Measurements from ENCODE around the gene AMPH. TPM values are rescaled to one million over a fixed set of nuclear protein-coding genes. Genes with fewer than 3 reads are reported as not detected.
A peak's percentile ranks its signal among the peaks of the same experiment; 100 is the strongest.

The AMPH gene
- total RNA-seq, 4 donors from 2014 or later, result 1.9 to 8.9 (median 4.6) TPM

- Histone ChIP-seq H3K27me3 (no peaks in the 10 kb centered on the region), H3K4me3 (replicated peaks in 1 of 3) (no peak overlapping the region), H3K36me3 (no peaks in the 10 kb centered on the region), H3K9me3 (no peaks in the 10 kb centered on the region), H3K4me1 (no peaks in the 10 kb centered on the region), H3K27ac (no peak overlapping the region)
- DNase-seq, result no peak
- TF ChIP-seq CTCF (IDR thresholded peaks at IDR 0.05) (no peak), POLR2A (IDR thresholded peaks at IDR 0.05) (no peak)
- 71 to 83% methylated on average over 5 of the region's 5 CpGs for WGBS, 2 donors
- intact Hi-C loops (cut with DNase I), result no loop called here
Observed at GRCh38 chr7:38669965-38670520, 38.9 kb upstream of the AMPH start.

- H3K9me3 ChIP-seq, result no peaks in the 10 kb centered on the region
- TF ChIP-seq CTCF (IDR thresholded peaks at IDR 0.05) (no peak), POLR2A (IDR thresholded peaks at IDR 0.05) (no peak)
Observed at GRCh38 chr7:38664972-38665371, 33.8 kb upstream of the AMPH start.

GRCh38 chr7:38660427-38661099 lies 29.4 kb upstream of the AMPH start:
- WGBS, 2 donors, result 38 to 40% methylated on average over 6 of the region's 6 CpGs

More at GRCh38 chr7:38664972-38665371, 33.8 kb upstream of the AMPH start:
- no peak for DNase-seq
- no peaks in the 10 kb centered on the region for H3K27me3 ChIP-seq
- H3K27ac ChIP-seq, result no peak overlapping the region
- H3K36me3 ChIP-seq, result no peaks in the 10 kb centered on the region
- WGBS, 2 donors, result 93 to 96% methylated on average over 7 of the region's 7 CpGs
- no peaks in the 10 kb centered on the region for H3K4me1 ChIP-seq
- intact Hi-C loops (cut with DNase I), result no loop called here
- no peak overlapping the region for H3K4me3 ChIP-seq (replicated peaks in 1 of 3)

GRCh38 chr7:38659931-38660330 lies 28.8 kb upstream of the AMPH start:
- intact Hi-C loops (cut with DNase I), result no loop called here
- no peak for DNase-seq
- H3K27ac ChIP-seq, result no peak overlapping the region
- no peaks in the 10 kb centered on the region for H3K4me1 ChIP-seq
- H3K36me3 ChIP-seq, result no peaks in the 10 kb centered on the region
- no peak overlapping the region for H3K4me3 ChIP-seq (replicated peaks in 1 of 3)
- H3K27me3 ChIP-seq, result no peaks in the 10 kb centered on the region
- 90 to 96% methylated on average over 2 to 6 of the region's 6 CpGs for WGBS, 2 donors
- no peaks in the 10 kb centered on the region for H3K9me3 ChIP-seq
- TF ChIP-seq POLR2A (IDR thresholded peaks at IDR 0.05) (no peak), CTCF (IDR thresholded peaks at IDR 0.05) (no peak)

More at GRCh38 chr7:38660427-38661099, 29.4 kb upstream of the AMPH start:
- TF ChIP-seq CTCF (IDR thresholded peaks at IDR 0.05), result peak in 1 of 6 experiments; percentile 29
- TF ChIP-seq POLR2A (IDR thresholded peaks at IDR 0.05), result no peak
- DNase-seq, result no peak
- no peaks in the 10 kb centered on the region for H3K4me1 ChIP-seq
- H3K4me3 ChIP-seq (replicated peaks in 1 of 3), result no peak overlapping the region
- intact Hi-C loops (cut with DNase I), result no loop called here
- H3K27ac ChIP-seq, result no peak overlapping the region
- H3K9me3 ChIP-seq, result no peaks in the 10 kb centered on the region
- no peaks in the 10 kb centered on the region for H3K36me3 ChIP-seq
- H3K27me3 ChIP-seq, result no peaks in the 10 kb centered on the region

GRCh38 chr7:38658921-38659320 lies 27.7 kb upstream of the AMPH start:
- DNase-seq, result no peak
- Histone ChIP-seq H3K9me3 (no peaks in the 10 kb centered on the region), H3K27ac (no peak overlapping the region), H3K36me3 (no peaks in the 10 kb centered on the region), H3K4me1 (no peaks in the 10 kb centered on the region), H3K27me3 (no peaks in the 10 kb centered on the region), H3K4me3 (replicated peaks in 1 of 3) (no peak overlapping the region)
- intact Hi-C loops (cut with DNase I), result no loop called here
- 88 to 93% methylated on average over 2 of the region's 2 CpGs for WGBS, 2 donors
- TF ChIP-seq CTCF (IDR thresholded peaks at IDR 0.05) (no peak), POLR2A (IDR thresholded peaks at IDR 0.05) (no peak)

Data from thyroid gland (tissue), 4 donors.